ENCODE measurements around the gene ESPN. TPM values are rescaled to one million over a fixed set of nuclear protein-coding genes. Genes with fewer than 3 reads are reported as not detected.

ESPN gene
- total RNA-seq, 2 experiments from 2014 or later, result not detected

DNA sequence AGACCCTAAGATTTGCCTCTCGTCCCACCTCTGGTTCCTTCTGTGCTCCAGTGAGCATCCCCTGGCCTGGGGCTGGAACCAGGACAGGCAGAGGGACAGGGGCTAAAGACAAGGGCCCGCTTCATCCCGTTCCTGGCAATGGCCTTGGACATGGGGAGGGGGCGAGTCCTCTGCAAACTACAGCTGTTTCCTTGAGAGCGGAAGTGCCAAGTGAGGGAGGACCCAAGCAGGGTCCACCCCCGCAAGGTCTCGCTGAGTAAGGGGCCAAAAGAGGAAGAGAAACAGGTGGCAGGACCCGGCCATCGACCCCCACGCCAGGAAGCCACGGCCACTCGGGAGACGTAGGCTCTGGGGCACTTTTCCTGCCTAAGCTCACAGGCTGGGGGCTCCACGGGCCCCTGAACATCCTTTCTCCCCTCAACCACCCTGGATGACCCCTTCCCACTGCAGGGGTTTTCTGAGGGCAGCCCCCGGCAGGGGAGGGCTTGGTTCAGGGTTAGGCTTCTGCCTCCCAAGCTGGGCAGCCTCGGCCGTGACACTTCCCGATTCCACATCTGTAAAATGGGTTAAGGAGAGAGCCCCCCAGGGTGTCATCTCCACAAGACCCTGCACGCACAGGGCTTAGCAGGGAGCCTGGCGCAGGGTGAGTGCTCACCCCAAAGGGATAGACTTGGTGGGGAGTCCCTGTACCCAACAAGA, 84.8 kb downstream of the ESPN start:
- no TSS peak for BruUV-seq (replicated peaks)
- POLR2A ChIA-PET, result interaction anchor here (0.8 kb wide), 1 partner anchor 13 kb away, joined by 3 read pairs; no protein-coding TSS in a partner anchor
- intact Hi-C loops (cut with micrococcal nuclease; ENCODE audit: unreplicated experiment), result no loop called here
- Histone ChIP-seq H3K9me3 (ENCODE audit: low read length) (no peaks in the 10 kb centered on the region), H3K36me3 (ENCODE audit: insufficient read depth, low read length) (no peaks in the 10 kb centered on the region), H3K4me1 (ENCODE audit: insufficient read depth, low read length, poor library complexity, severe bottlenecking) (no peaks in the 10 kb centered on the region), H4K20me1 (ENCODE audit: insufficient read depth, low read length) (no peaks in the 10 kb centered on the region; the same call in 1 of the 2 replicates), H3K79me2 (ENCODE audit: insufficient read depth, low read depth, low read length) (no peaks in the 10 kb centered on the region), H3K9me2 (ENCODE audit: insufficient read depth, low read length) (no peaks in the 10 kb centered on the region), H3K27ac (ENCODE audit: low read depth, low read length, poor library complexity, severe bottlenecking) (no peak overlapping the region), H2AFZ (ENCODE audit: low read length) (no peak overlapping the region), H3K4me3 (ENCODE audit: low read depth, low read length, poor library complexity, severe bottlenecking) (no peak overlapping the region), H3K4me2 (ENCODE audit: low read length) (no peak overlapping the region)
- TF ChIP-seq CTCF (conservative IDR thresholded peaks at IDR 0.05; ENCODE audit: low read length) (no peak), EZH2phosphoT487 (IDR thresholded peaks at IDR 0.05; ENCODE audit: borderline replicate concordance, low read depth, low read length) (no peak)
- CTCF ChIA-PET (ENCODE audit: unreplicated experiment), result no interaction called here
- no peak for DNase-seq (ENCODE audit: low spot score)

DNA sequence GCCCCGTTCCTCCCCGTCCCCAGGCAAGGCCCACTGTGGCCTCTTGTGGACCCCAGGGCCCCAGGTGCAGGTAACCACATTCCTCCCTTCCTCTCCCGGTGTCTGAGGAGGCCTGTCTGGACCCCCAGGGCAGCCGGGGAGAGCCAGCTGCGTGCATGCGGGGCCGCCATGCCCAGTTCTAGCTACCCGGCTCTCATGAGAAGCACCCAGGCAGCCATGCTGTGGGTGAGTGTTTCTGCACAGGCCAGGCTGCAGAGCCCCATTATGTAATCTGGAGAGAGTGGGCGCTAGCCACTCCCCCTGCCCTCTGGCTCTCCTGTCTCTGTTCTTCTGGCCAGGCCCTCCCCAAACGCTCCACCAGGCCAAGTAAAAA, 85.3 kb downstream of the ESPN start:
- CTCF ChIA-PET (ENCODE audit: unreplicated experiment), result no interaction called here
- Histone ChIP-seq H3K27ac (ENCODE audit: low read depth, low read length, poor library complexity, severe bottlenecking) (no peak overlapping the region), H2AFZ (ENCODE audit: low read length) (no peak overlapping the region), H3K4me3 (ENCODE audit: low read depth, low read length, poor library complexity, severe bottlenecking) (no peak overlapping the region), H3K4me1 (ENCODE audit: insufficient read depth, low read length, poor library complexity, severe bottlenecking) (no peaks in the 10 kb centered on the region), H3K4me2 (ENCODE audit: low read length) (no peak overlapping the region), H3K9me2 (ENCODE audit: insufficient read depth, low read length) (no peaks in the 10 kb centered on the region), H3K36me3 (ENCODE audit: insufficient read depth, low read length) (no peaks in the 10 kb centered on the region), H4K20me1 (ENCODE audit: insufficient read depth, low read length) (no peaks in the 10 kb centered on the region; the same call in 1 of the 2 replicates), H3K9me3 (ENCODE audit: low read length) (no peaks in the 10 kb centered on the region), H3K79me2 (ENCODE audit: insufficient read depth, low read depth, low read length) (no peaks in the 10 kb centered on the region)
- intact Hi-C loops (cut with micrococcal nuclease; ENCODE audit: unreplicated experiment), result no loop called here
- POLR2A ChIA-PET, result no interaction called here
- TF ChIP-seq CTCF (conservative IDR thresholded peaks at IDR 0.05; ENCODE audit: low read length) (no peak), EZH2phosphoT487 (IDR thresholded peaks at IDR 0.05; ENCODE audit: borderline replicate concordance, low read depth, low read length) (no peak)
- no peak for DNase-seq (ENCODE audit: low spot score)
- no TSS peak for BruUV-seq (replicated peaks)

DNA sequence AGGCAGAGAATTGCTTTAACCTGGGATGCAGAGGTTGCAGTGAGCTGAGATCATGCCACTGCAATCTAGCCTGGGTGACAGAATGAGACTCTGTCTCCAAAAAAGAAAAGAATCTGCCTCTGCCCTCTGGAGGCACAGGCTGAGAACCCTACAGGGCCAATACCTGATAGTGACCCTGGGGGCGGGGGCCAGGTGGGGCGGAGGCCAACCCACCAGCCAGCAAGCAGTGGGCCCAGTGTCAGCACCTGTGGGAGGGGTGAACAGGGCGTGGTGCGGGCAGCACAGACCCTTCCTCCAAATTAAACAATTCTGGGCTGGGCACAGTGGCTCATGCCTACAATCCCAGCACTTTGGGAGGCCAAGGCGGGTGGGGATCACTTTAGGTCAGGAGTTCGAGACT, 85.9 kb downstream of the ESPN start:
- BruUV-seq (replicated peaks), result no TSS peak
- CTCF ChIA-PET (ENCODE audit: unreplicated experiment), result no interaction called here

More for the DNA sequence above, 85.9 kb downstream of the ESPN start:
- Histone ChIP-seq H3K9me3 (ENCODE audit: low read length) (no peaks in the 10 kb centered on the region), H3K27ac (ENCODE audit: low read depth, low read length, poor library complexity, severe bottlenecking) (no peak overlapping the region), H3K36me3 (ENCODE audit: insufficient read depth, low read length) (no peaks in the 10 kb centered on the region), H4K20me1 (ENCODE audit: insufficient read depth, low read length) (no peaks in the 10 kb centered on the region; the same call in 1 of the 2 replicates), H3K4me2 (ENCODE audit: low read length) (no peak overlapping the region), H3K4me3 (ENCODE audit: low read depth, low read length, poor library complexity, severe bottlenecking) (no peak overlapping the region), H3K4me1 (ENCODE audit: insufficient read depth, low read length, poor library complexity, severe bottlenecking) (no peaks in the 10 kb centered on the region), H3K9me2 (ENCODE audit: insufficient read depth, low read length) (no peaks in the 10 kb centered on the region), H3K79me2 (ENCODE audit: insufficient read depth, low read depth, low read length) (no peaks in the 10 kb centered on the region), H2AFZ (ENCODE audit: low read length) (no peak overlapping the region)
- no peak for DNase-seq (ENCODE audit: low spot score)
- TF ChIP-seq EZH2phosphoT487 (IDR thresholded peaks at IDR 0.05; ENCODE audit: borderline replicate concordance, low read depth, low read length) (no peak), CTCF (conservative IDR thresholded peaks at IDR 0.05; ENCODE audit: low read length) (no peak)
- POLR2A ChIA-PET, result no interaction called here
- intact Hi-C loops (cut with micrococcal nuclease; ENCODE audit: unreplicated experiment), result no loop called here

All from OCI-LY7 (cell line).